Measurements from ENCODE around the gene TGFB2.

DNA sequence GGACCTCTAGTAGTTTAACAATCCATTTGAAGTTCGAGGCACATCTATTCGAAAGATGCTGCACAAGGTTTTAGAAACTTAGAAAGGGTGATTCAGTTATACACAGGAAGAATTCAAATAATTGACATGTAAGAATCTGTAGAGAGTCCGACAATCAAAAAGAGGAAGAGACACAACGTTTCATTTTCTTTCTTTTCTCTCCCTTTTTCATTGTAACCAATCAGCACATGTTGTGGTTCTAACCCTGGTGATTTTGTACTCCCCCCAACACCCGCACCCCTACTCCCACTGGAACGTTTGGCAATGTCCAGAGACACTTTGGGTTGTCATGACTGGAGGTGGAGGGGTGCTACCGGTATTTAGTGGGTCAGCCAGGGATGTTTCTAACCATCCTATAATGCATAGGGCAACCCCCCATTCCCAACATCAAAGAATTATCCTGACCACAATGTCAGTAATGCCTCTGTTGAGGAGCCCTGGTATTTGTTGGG lies 4.9 kb downstream of the TGFB2 start:
- no peak for TF ChIP-seq ZNF274 (IDR thresholded peaks at IDR 0.05; ENCODE audit: low read depth, low read length)
- TF ChIP-seq, protein P1, sequence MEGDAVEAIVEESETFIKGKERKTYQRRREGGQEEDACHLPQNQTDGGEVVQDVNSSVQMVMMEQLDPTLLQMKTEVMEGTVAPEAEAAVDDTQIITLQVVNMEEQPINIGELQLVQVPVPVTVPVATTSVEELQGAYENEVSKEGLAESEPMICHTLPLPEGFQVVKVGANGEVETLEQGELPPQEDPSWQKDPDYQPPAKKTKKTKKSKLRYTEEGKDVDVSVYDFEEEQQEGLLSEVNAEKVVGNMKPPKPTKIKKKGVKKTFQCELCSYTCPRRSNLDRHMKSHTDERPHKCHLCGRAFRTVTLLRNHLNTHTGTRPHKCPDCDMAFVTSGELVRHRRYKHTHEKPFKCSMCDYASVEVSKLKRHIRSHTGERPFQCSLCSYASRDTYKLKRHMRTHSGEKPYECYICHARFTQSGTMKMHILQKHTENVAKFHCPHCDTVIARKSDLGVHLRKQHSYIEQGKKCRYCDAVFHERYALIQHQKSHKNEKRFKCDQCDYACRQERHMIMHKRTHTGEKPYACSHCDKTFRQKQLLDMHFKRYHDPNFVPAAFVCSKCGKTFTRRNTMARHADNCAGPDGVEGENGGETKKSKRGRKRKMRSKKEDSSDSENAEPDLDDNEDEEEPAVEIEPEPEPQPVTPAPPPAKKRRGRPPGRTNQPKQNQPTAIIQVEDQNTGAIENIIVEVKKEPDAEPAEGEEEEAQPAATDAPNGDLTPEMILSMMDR (IDR thresholded peaks at IDR 0.05 in 2 of 3, conservative IDR thresholded peaks at IDR 0.05 in 1 of 3; ENCODE audit: borderline replicate concordance in 1 of 3, insufficient read depth in 1 of 3, low read depth in 2 of 3, low read length in 2 of 3) = no peak
- no peak for TF ChIP-seq POLR2A (IDR thresholded peaks at IDR 0.05; ENCODE audit: borderline replicate concordance, extremely low read depth, insufficient read depth, insufficient read length)
- no peak for TF ChIP-seq POLR2AphosphoS5 (IDR thresholded peaks at IDR 0.05; ENCODE audit: low read depth, low read length)
- TF ChIP-seq EZH2 (IDR thresholded peaks at IDR 0.05) = no peak
- TF ChIP-seq SIN3A (IDR thresholded peaks at IDR 0.05; ENCODE audit: low read depth) = no peak
- TF ChIP-seq, protein P2, sequence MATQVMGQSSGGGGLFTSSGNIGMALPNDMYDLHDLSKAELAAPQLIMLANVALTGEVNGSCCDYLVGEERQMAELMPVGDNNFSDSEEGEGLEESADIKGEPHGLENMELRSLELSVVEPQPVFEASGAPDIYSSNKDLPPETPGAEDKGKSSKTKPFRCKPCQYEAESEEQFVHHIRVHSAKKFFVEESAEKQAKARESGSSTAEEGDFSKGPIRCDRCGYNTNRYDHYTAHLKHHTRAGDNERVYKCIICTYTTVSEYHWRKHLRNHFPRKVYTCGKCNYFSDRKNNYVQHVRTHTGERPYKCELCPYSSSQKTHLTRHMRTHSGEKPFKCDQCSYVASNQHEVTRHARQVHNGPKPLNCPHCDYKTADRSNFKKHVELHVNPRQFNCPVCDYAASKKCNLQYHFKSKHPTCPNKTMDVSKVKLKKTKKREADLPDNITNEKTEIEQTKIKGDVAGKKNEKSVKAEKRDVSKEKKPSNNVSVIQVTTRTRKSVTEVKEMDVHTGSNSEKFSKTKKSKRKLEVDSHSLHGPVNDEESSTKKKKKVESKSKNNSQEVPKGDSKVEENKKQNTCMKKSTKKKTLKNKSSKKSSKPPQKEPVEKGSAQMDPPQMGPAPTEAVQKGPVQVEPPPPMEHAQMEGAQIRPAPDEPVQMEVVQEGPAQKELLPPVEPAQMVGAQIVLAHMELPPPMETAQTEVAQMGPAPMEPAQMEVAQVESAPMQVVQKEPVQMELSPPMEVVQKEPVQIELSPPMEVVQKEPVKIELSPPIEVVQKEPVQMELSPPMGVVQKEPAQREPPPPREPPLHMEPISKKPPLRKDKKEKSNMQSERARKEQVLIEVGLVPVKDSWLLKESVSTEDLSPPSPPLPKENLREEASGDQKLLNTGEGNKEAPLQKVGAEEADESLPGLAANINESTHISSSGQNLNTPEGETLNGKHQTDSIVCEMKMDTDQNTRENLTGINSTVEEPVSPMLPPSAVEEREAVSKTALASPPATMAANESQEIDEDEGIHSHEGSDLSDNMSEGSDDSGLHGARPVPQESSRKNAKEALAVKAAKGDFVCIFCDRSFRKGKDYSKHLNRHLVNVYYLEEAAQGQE (IDR thresholded peaks at IDR 0.05; ENCODE audit: low read depth) = no peak
- no peak for TF ChIP-seq CBX3 (IDR thresholded peaks at IDR 0.05; ENCODE audit: low read depth)
- TF ChIP-seq FOSL1 (IDR thresholded peaks at IDR 0.05; ENCODE audit: low read depth) = no peak
- TF ChIP-seq JUND (IDR thresholded peaks at IDR 0.05) = no peak
